ENCODE results near the gene PARL.

- no peak for TF ChIP-seq EZH2 (IDR thresholded peaks at IDR 0.05)
- no peak for TF ChIP-seq POLR2AphosphoS5 (IDR thresholded peaks at IDR 0.05; ENCODE audit: borderline replicate concordance, low read depth, low read length)
Measured at GRCh38 chr3:183904833-183905780, 20.4 kb upstream of the PARL start.
